IgD-negative memory B cell (primary cell): Measurements from ENCODE around the gene CNTN5. TPM values are rescaled to one million over a fixed set of nuclear protein-coding genes. Genes with fewer than 3 reads are reported as not detected.

Experiments
- H3K27ac Mint-ChIP-seq, 3 donors: one replicate each; pipeline ENCODE4 v1.8.0; 2020 to 2022; ENCODE audit warnings: mild to moderate bottlenecking in 3 of 3, mixed read lengths in 3 of 3, moderate library complexity in 1 of 3
- H3K27me3 Mint-ChIP-seq: one replicate; pipeline ENCODE4 v1.8.0; 2021; ENCODE audit warnings: mixed read lengths
- H3K36me3 Mint-ChIP-seq: one replicate; pipeline ENCODE4 v1.8.0; 2020; ENCODE audit warnings: mild to moderate bottlenecking, mixed read lengths
- H3K4me1 Mint-ChIP-seq, 3 donors: one replicate each; pipeline ENCODE4 v1.8.0; 2020 to 2022; ENCODE audit warnings: mixed read lengths in 3 of 3, mild to moderate bottlenecking in 1 of 3
- H3K4me3 Mint-ChIP-seq, 4 donors: one replicate each; pipeline ENCODE4 v1.8.0; 2020 to 2022; ENCODE audit warnings: mild to moderate bottlenecking in 4 of 4, mixed read lengths in 4 of 4, moderate library complexity in 3 of 4
- H3K9me3 Mint-ChIP-seq, 3 donors: one replicate each; pipeline ENCODE4 v1.8.0; 2020 to 2021; ENCODE audit warnings: mixed read lengths in 3 of 3, mild to moderate bottlenecking in 1 of 3
- polyA plus RNA-seq: library from polyadenylated mRNA; unstranded; fragments of 300-500 nt; fragmentation: Illumina TruSeq; gene quantifications from one replicate; pipeline ENCODE4 v1.2.3, GENCODE V29; 2021

The CNTN5 gene
- polyA plus RNA-seq, 1 donor from 2014 or later = not detected

GRCh38 chr11:99584830-99585229 lies 564.1 kb downstream of the CNTN5 start:
- H3K27ac Mint-ChIP-seq = no peak overlapping the region
- no peaks in the 10 kb centered on the region for H3K4me1 Mint-ChIP-seq
- no peaks in the 10 kb centered on the region for H3K36me3 Mint-ChIP-seq
- peaks cover 0 to 4% (median 1%) of the 10 kb centered on the region in 3 donors for H3K9me3 Mint-ChIP-seq
- no peaks in the 10 kb centered on the region for H3K27me3 Mint-ChIP-seq
- H3K4me3 Mint-ChIP-seq = no peak overlapping the region

- Mint-ChIP-seq H3K27ac (no peak overlapping the region), H3K4me1 (no peaks in the 10 kb centered on the region), H3K4me3 (no peak overlapping the region), H3K27me3 (no peaks in the 10 kb centered on the region), H3K9me3 (peaks cover 0 to 1% (median 0%) of the 10 kb centered on the region in 3 donors), H3K36me3 (no peaks in the 10 kb centered on the region)
These were observed 564.9 kb downstream of the CNTN5 start for GRCh38 chr11:99585606-99586005.

- Mint-ChIP-seq H3K36me3 (no peaks in the 10 kb centered on the region), H3K9me3 (peaks cover 0 to 2% (median 1%) of the 10 kb centered on the region in 3 donors), H3K4me1 (no peaks in the 10 kb centered on the region), H3K27ac (no peak overlapping the region), H3K4me3 (no peak overlapping the region), H3K27me3 (no peaks in the 10 kb centered on the region)
These were observed 569.0 kb downstream of the CNTN5 start for GRCh38 chr11:99589771-99590170.

- peaks cover 0 to 3% (median 2%) of the 10 kb centered on the region in 3 donors for H3K9me3 Mint-ChIP-seq
- H3K4me3 Mint-ChIP-seq = no peak overlapping the region
- H3K27me3 Mint-ChIP-seq = no peaks in the 10 kb centered on the region
- H3K27ac Mint-ChIP-seq = no peak overlapping the region
- no peaks in the 10 kb centered on the region for H3K4me1 Mint-ChIP-seq
- H3K36me3 Mint-ChIP-seq = no peaks in the 10 kb centered on the region
These were observed 571.5 kb downstream of the CNTN5 start for GRCh38 chr11:99592266-99592665.

- no peaks in the 10 kb centered on the region for H3K36me3 Mint-ChIP-seq
- H3K27me3 Mint-ChIP-seq = no peaks in the 10 kb centered on the region
- peaks cover 0 to 3% (median 2%) of the 10 kb centered on the region in 3 donors for H3K9me3 Mint-ChIP-seq
- no peaks in the 10 kb centered on the region for H3K4me1 Mint-ChIP-seq
- H3K4me3 Mint-ChIP-seq = no peak overlapping the region
- no peak overlapping the region for H3K27ac Mint-ChIP-seq
These were observed 572.4 kb downstream of the CNTN5 start for GRCh38 chr11:99593197-99593596.

GRCh38 chr11:99601179-99601578 lies 580.4 kb downstream of the CNTN5 start:
- Mint-ChIP-seq H3K36me3 (no peaks in the 10 kb centered on the region), H3K4me1 (no peaks in the 10 kb centered on the region), H3K27ac (no peak overlapping the region)

GRCh38 chr11:99614352-99614751 lies 593.6 kb downstream of the CNTN5 start:
- H3K4me3 Mint-ChIP-seq = no peak overlapping the region
- H3K9me3 Mint-ChIP-seq = peaks cover 0 to 5% (median 2%) of the 10 kb centered on the region in 3 donors
- H3K27ac Mint-ChIP-seq = no peak overlapping the region
- no peaks in the 10 kb centered on the region for H3K4me1 Mint-ChIP-seq
- no peaks in the 10 kb centered on the region for H3K27me3 Mint-ChIP-seq
- no peaks in the 10 kb centered on the region for H3K36me3 Mint-ChIP-seq

More at GRCh38 chr11:99601179-99601578, 580.4 kb downstream of the CNTN5 start:
- Mint-ChIP-seq H3K9me3 (no peaks in the 10 kb centered on the region), H3K27me3 (no peaks in the 10 kb centered on the region), H3K4me3 (no peak overlapping the region)

GRCh38 chr11:99630629-99631028 lies 609.9 kb downstream of the CNTN5 start:
- Mint-ChIP-seq H3K36me3 (no peaks in the 10 kb centered on the region), H3K27me3 (no peaks in the 10 kb centered on the region), H3K4me3 (no peak overlapping the region), H3K4me1 (no peaks in the 10 kb centered on the region), H3K9me3 (no peaks in the 10 kb centered on the region), H3K27ac (no peak overlapping the region)

GRCh38 chr11:99631618-99632017 lies 610.9 kb downstream of the CNTN5 start:
- H3K4me1 Mint-ChIP-seq = no peaks in the 10 kb centered on the region
- no peaks in the 10 kb centered on the region for H3K9me3 Mint-ChIP-seq
- no peaks in the 10 kb centered on the region for H3K27me3 Mint-ChIP-seq
- H3K4me3 Mint-ChIP-seq = no peak overlapping the region
- H3K36me3 Mint-ChIP-seq = no peaks in the 10 kb centered on the region
- H3K27ac Mint-ChIP-seq = no peak overlapping the region

GRCh38 chr11:99632969-99633368 lies 612.2 kb downstream of the CNTN5 start:
- H3K36me3 Mint-ChIP-seq = no peaks in the 10 kb centered on the region
- no peak overlapping the region for H3K27ac Mint-ChIP-seq
- no peaks in the 10 kb centered on the region for H3K27me3 Mint-ChIP-seq
- no peaks in the 10 kb centered on the region for H3K9me3 Mint-ChIP-seq
- no peaks in the 10 kb centered on the region for H3K4me1 Mint-ChIP-seq
- H3K4me3 Mint-ChIP-seq = no peak overlapping the region

GRCh38 chr11:99634581-99634980 lies 613.8 kb downstream of the CNTN5 start:
- no peaks in the 10 kb centered on the region for H3K36me3 Mint-ChIP-seq

GRCh38 chr11:99638073-99638553 lies 617.4 kb downstream of the CNTN5 start:
- H3K9me3 Mint-ChIP-seq = peaks cover 0 to 9% (median 3%) of the 10 kb centered on the region in 3 donors
- no peaks in the 10 kb centered on the region for H3K27me3 Mint-ChIP-seq
- H3K4me1 Mint-ChIP-seq = no peaks in the 10 kb centered on the region
- no peak overlapping the region for H3K4me3 Mint-ChIP-seq
- peaks cover 1% of the 10 kb centered on the region for H3K36me3 Mint-ChIP-seq
- H3K27ac Mint-ChIP-seq = no peak overlapping the region

More at GRCh38 chr11:99634581-99634980, 613.8 kb downstream of the CNTN5 start:
- no peak overlapping the region for H3K4me3 Mint-ChIP-seq
- H3K4me1 Mint-ChIP-seq = no peaks in the 10 kb centered on the region
- no peaks in the 10 kb centered on the region for H3K27me3 Mint-ChIP-seq
- no peak overlapping the region for H3K27ac Mint-ChIP-seq
- H3K9me3 Mint-ChIP-seq = no peaks in the 10 kb centered on the region

- Mint-ChIP-seq H3K9me3 (peaks cover 0 to 9% (median 3%) of the 10 kb centered on the region in 3 donors), H3K36me3 (peaks cover 1% of the 10 kb centered on the region), H3K27me3 (no peaks in the 10 kb centered on the region), H3K4me3 (no peak overlapping the region), H3K27ac (no peak overlapping the region), H3K4me1 (no peaks in the 10 kb centered on the region)
These were observed 619.9 kb downstream of the CNTN5 start for GRCh38 chr11:99640671-99641070.

- H3K9me3 Mint-ChIP-seq = peaks cover 2 to 13% (median 3%) of the 10 kb centered on the region in 3 donors
- no peaks in the 10 kb centered on the region for H3K4me1 Mint-ChIP-seq
- H3K27me3 Mint-ChIP-seq = no peaks in the 10 kb centered on the region
- H3K36me3 Mint-ChIP-seq = no peaks in the 10 kb centered on the region
- no peak overlapping the region for H3K27ac Mint-ChIP-seq
- no peak overlapping the region for H3K4me3 Mint-ChIP-seq
These were observed 625.2 kb downstream of the CNTN5 start for GRCh38 chr11:99645934-99646333.

- peaks cover 3% of the 10 kb centered on the region for H3K36me3 Mint-ChIP-seq
- H3K27me3 Mint-ChIP-seq = no peaks in the 10 kb centered on the region
- peaks cover 2 to 8% (median 7%) of the 10 kb centered on the region in 3 donors for H3K9me3 Mint-ChIP-seq
- no peaks in the 10 kb centered on the region for H3K4me1 Mint-ChIP-seq
- H3K27ac Mint-ChIP-seq = no peak overlapping the region
- H3K4me3 Mint-ChIP-seq = no peak overlapping the region
These were observed 649.4 kb downstream of the CNTN5 start for GRCh38 chr11:99670067-99670676.

GRCh38 chr11:99671808-99672409 lies 651.2 kb downstream of the CNTN5 start:
- Mint-ChIP-seq H3K27me3 (no peaks in the 10 kb centered on the region), H3K36me3 (peaks cover 3% of the 10 kb centered on the region), H3K27ac (no peak overlapping the region), H3K4me1 (no peaks in the 10 kb centered on the region), H3K9me3 (peaks cover 2 to 8% (median 7%) of the 10 kb centered on the region in 3 donors), H3K4me3 (no peak overlapping the region)
